Keratinocyte (primary cell): ENCODE results near the gene NOD2. TPM values are rescaled to one million over a fixed set of nuclear protein-coding genes. Genes with fewer than 3 reads are reported as not detected.

Source experiments
- DNase-seq: peaks from one replicate; pipeline ENCODE4 v3.0.0-alpha.2; 2011; ENCODE audit warnings: low read depth, missing footprints, low spot score
- FAIRE-seq: peaks from 2 replicates; lab custom pipeline; 2011; peaks lifted over from hg19 to GRCh38; lab: Jason Lieb, UNC
- H2AFZ ChIP-seq: 2 replicates; pipeline ENCODE4 v1.6.0; 2012; ENCODE audit warnings: low read length, control low read depth, inconsistent platforms; ENCODE audit not compliant: control insufficient read depth
- H3K27ac ChIP-seq: 2 replicates; pipeline ENCODE4 v1.5.1; 2011; ENCODE audit warnings: low read length; ENCODE audit not compliant: control insufficient read depth, insufficient read depth
- H3K27me3 ChIP-seq: 3 replicates; pipeline ENCODE4 v1.6.0; 2011; ENCODE audit warnings: low read length; ENCODE audit not compliant: control insufficient read depth, insufficient read depth; ENCODE audit errors: extremely low read depth
- H3K36me3 ChIP-seq, 2 experiments: 2 replicates in 1 of 2; 3 replicates in 1 of 2; pipeline ENCODE4 v1.5.1; 2011; ENCODE audit warnings: low read length in 2 of 2, mild to moderate bottlenecking in 1 of 2; ENCODE audit not compliant: control insufficient read depth in 2 of 2, insufficient read depth in 2 of 2; ENCODE audit errors: extremely low read depth in 1 of 2
- H3K4me1 ChIP-seq: 3 replicates; pipeline ENCODE4 v1.5.1; 2011; ENCODE audit warnings: low read length; ENCODE audit not compliant: control insufficient read depth, insufficient read depth; ENCODE audit errors: extremely low read depth
- H3K4me2 ChIP-seq: 3 replicates; pipeline ENCODE4 v1.6.0; 2011; ENCODE audit warnings: low read depth, low read length; ENCODE audit not compliant: control insufficient read depth, insufficient read depth; ENCODE audit errors: extremely low read depth
- H3K4me3 ChIP-seq, 3 experiments: fragments of 200-600 bp in 1 of 3; sonication (generic) in 1 of 3; 2 replicates in 2 of 3; 3 replicates in 1 of 3; pipeline ENCODE4 v1.5.1; 2011 to 2016; ENCODE audit warnings: low read length in 3 of 3, mild to moderate bottlenecking in 3 of 3, control low read depth in 2 of 3, inconsistent platforms in 1 of 3, low read depth in 1 of 3, mixed read lengths in 1 of 3, mixed run types in 1 of 3, moderate library complexity in 1 of 3; ENCODE audit not compliant: control insufficient read depth in 2 of 3, insufficient read depth in 2 of 3; ENCODE audit errors: extremely low read depth in 1 of 3
- H3K79me2 ChIP-seq: 2 replicates; pipeline ENCODE4 v1.6.0; 2012; ENCODE audit warnings: low read length; ENCODE audit not compliant: control insufficient read depth, insufficient read depth
- H3K9ac ChIP-seq: 3 replicates; pipeline ENCODE4 v1.6.0; 2011; ENCODE audit warnings: low read length; ENCODE audit not compliant: control insufficient read depth, insufficient read depth; ENCODE audit errors: extremely low read depth
- H3K9me1 ChIP-seq: 3 replicates; pipeline ENCODE4 v1.6.0; 2011; ENCODE audit warnings: low read length; ENCODE audit not compliant: control insufficient read depth, insufficient read depth; ENCODE audit errors: extremely low read depth
- H3K9me3 ChIP-seq: 2 replicates; pipeline ENCODE4 v1.5.1; 2012; ENCODE audit warnings: low read depth, low read length; ENCODE audit not compliant: control insufficient read depth
- H4K20me1 ChIP-seq: 3 replicates; pipeline ENCODE4 v1.6.0; 2011; ENCODE audit warnings: low read length; ENCODE audit not compliant: control insufficient read depth, insufficient read depth; ENCODE audit errors: extremely low read depth
- CTCF ChIP-seq, 3 experiments: IDR thresholded peaks in 1 of 3; conservative IDR thresholded peaks in 1 of 3; optimal IDR thresholded peaks in 1 of 3; 2 replicates in 2 of 3; 3 replicates in 1 of 3; pipeline versions ENCODE3 to v1.5.1; 2011; ENCODE audit warnings: low read length in 3 of 3, mild to moderate bottlenecking in 3 of 3, moderate library complexity in 2 of 3, control low read depth in 1 of 3, inconsistent platforms in 1 of 3; ENCODE audit not compliant: insufficient read depth in 2 of 3; ENCODE audit errors: extremely low read depth in 1 of 3
- EZH2 ChIP-seq: IDR thresholded peaks from one replicate; pipeline ENCODE4 v1.6.1; 2012; ENCODE audit warnings: inconsistent platforms, mild to moderate bottlenecking, low read length, moderate library complexity
- dilution Hi-C: fragments of 300-500 bp; cut with MboI; formaldehyde crosslinking; loops from one replicate; pipeline ENCODE4 v1.7.0; 2020; ENCODE audit warnings: low sequenced_read_pairs; ENCODE audit not compliant: extremely low pct_ligation_motif_present
- polyA plus RNA-seq, 5 experiments: library from polyadenylated mRNA; depleted of rRNA in 3 of 5; stranded (reverse) in 3 of 5; stranded (forward) in 1 of 5; unstranded in 1 of 5; fragments of >200 nt; gene quantifications; 1 replicate in 1 of 5; 2 replicates in 3 of 5; 3 replicates in 1 of 5; pipeline versions ENCODE4 v1.2.1 to v1.2.3, GENCODE V29; 2011 to 2012; ENCODE audit warnings: missing spikeins in 2 of 5, low read depth in 1 of 5, low replicate concordance in 1 of 5

The NOD2 gene
- polyA plus RNA-seq, 1 donor (not counting 4 experiments of a cell fraction or from before 2014, with no cell fraction given): 0.80 TPM

GRCh38 chr16:50688867-50689266 lies 4.5 kb upstream of the NOD2 start:
- H3K79me2 ChIP-seq: no peaks in the 10 kb centered on the region
- no peaks in the 10 kb centered on the region for H3K36me3 ChIP-seq
- TF ChIP-seq CTCF (optimal IDR thresholded peaks at IDR 0.05 in 1 of 3, IDR thresholded peaks at IDR 0.05 in 1 of 3, conservative IDR thresholded peaks at IDR 0.05 in 1 of 3; ENCODE audit: extremely low read depth in 1 of 3, insufficient read depth in 2 of 3, low read length in 3 of 3) (no peak), EZH2 (no peak)
- no peak overlapping the region for H3K27ac ChIP-seq
- no peaks in the 10 kb centered on the region for H3K27me3 ChIP-seq
- peak; percentile 20 for FAIRE-seq
- DNase-seq: no peak
- H4K20me1 ChIP-seq: no peaks in the 10 kb centered on the region
- dilution Hi-C loops: no loop called here
- no peak overlapping the region for H3K9ac ChIP-seq
- no peak overlapping the region for H3K4me3 ChIP-seq
- no peaks in the 10 kb centered on the region for H3K9me1 ChIP-seq
- no peak overlapping the region for H3K4me2 ChIP-seq
- H3K9me3 ChIP-seq: no peaks in the 10 kb centered on the region
- H3K4me1 ChIP-seq: no peaks in the 10 kb centered on the region
- no peak overlapping the region for H2AFZ ChIP-seq

DNA sequence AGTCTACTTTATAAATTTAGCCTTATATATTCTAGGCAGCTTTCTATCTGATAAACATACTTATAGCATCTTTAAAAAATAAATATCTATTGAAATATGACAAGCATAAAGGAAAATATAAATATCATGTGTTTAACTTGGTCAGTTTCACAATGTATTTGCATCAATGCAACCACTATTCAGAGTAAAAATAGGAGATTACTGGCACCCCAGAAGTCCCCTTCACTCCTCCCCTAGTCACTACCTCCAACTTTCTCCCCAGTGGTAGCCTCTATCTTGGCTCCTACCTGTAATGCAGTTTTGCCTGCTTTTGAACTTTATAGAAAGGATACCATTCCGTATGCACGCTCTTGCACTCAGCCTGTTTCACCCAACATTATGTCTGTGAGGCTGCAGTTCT lies 3.2 kb upstream of the NOD2 start:
- dilution Hi-C loops: no loop called here
- DNase-seq (no peak), FAIRE-seq (no peak)

More for the DNA sequence above, 3.2 kb upstream of the NOD2 start:
- no peaks in the 10 kb centered on the region for H3K9me1 ChIP-seq
- no peaks in the 10 kb centered on the region for H3K36me3 ChIP-seq
- H3K9me3 ChIP-seq: no peaks in the 10 kb centered on the region
- H3K4me1 ChIP-seq: no peaks in the 10 kb centered on the region
- no peak for TF ChIP-seq EZH2
- TF ChIP-seq CTCF (optimal IDR thresholded peaks at IDR 0.05 in 1 of 3, IDR thresholded peaks at IDR 0.05 in 1 of 3, conservative IDR thresholded peaks at IDR 0.05 in 1 of 3; ENCODE audit: extremely low read depth in 1 of 3, insufficient read depth in 2 of 3, low read length in 3 of 3): no peak
- no peak overlapping the region for H3K9ac ChIP-seq
- no peaks in the 10 kb centered on the region for H3K79me2 ChIP-seq
- H4K20me1 ChIP-seq: no peaks in the 10 kb centered on the region
- no peak overlapping the region for H3K4me2 ChIP-seq
- H2AFZ ChIP-seq: no peak overlapping the region
- no peak overlapping the region for H3K4me3 ChIP-seq
- no peak overlapping the region for H3K27ac ChIP-seq
- no peaks in the 10 kb centered on the region for H3K27me3 ChIP-seq
